Spleen (tissue), 11 donors: ENCODE results near the gene DISC1. TPM values are rescaled to one million over a fixed set of nuclear protein-coding genes. Genes with fewer than 3 reads are reported as not detected.

Experiments used
- DNase-seq: peaks from one replicate; pipeline ENCODE4 v3.0.0-alpha.2; 2020
- H3K27ac ChIP-seq, 8 donors: fragments of 200-600 bp; sonication (generic) in 7 of 8; 1 replicate in 4 of 8; 2 replicates in 4 of 8; pipeline versions ENCODE4 v1.5.0 to v1.8.0; 2016 to 2021; ENCODE audit warnings: inconsistent platforms in 4 of 8, mild to moderate bottlenecking in 4 of 8, moderate library complexity in 1 of 8
- H3K27me3 ChIP-seq, 7 donors: fragments of 200-600 bp; sonication (generic) in 6 of 7; replicated peaks in 1 of 7; 1 replicate in 4 of 7; 2 replicates in 3 of 7; pipeline versions ENCODE4 v1.5.0 to v1.8.0; 2016 to 2021; ENCODE audit warnings: inconsistent platforms in 3 of 7, mild to moderate bottlenecking in 1 of 7
- H3K36me3 ChIP-seq, 6 donors: fragments of 200-600 bp; sonication (generic) in 5 of 6; 1 replicate in 4 of 6; 2 replicates in 2 of 6; pipeline versions ENCODE4 v1.5.0 to v1.8.0; 2016 to 2021; ENCODE audit warnings: inconsistent platforms in 2 of 6
- H3K4me1 ChIP-seq, 6 donors: fragments of 200-600 bp; sonication (generic) in 5 of 6; 1 replicate in 3 of 6; 2 replicates in 3 of 6; pipeline versions ENCODE4 v1.5.0 to v1.8.0; 2016 to 2021; ENCODE audit warnings: inconsistent platforms in 3 of 6
- H3K4me3 ChIP-seq, 8 donors: fragments of 200-600 bp; sonication (generic) in 7 of 8; 1 replicate in 4 of 8; 2 replicates in 4 of 8; pipeline versions ENCODE4 v1.5.0 to v1.8.0; 2016 to 2021; ENCODE audit warnings: inconsistent platforms in 4 of 8, mild to moderate bottlenecking in 4 of 8, moderate library complexity in 2 of 8
- H3K9me3 ChIP-seq, 8 donors: fragments of 200-600 bp; sonication (generic) in 7 of 8; 1 replicate in 4 of 8; 2 replicates in 4 of 8; pipeline versions ENCODE4 v1.5.0 to v1.8.0; 2016 to 2021; ENCODE audit warnings: inconsistent platforms in 4 of 8
- POLR2A ChIP-seq, 3 donors: fragments of 450-650 bp; IDR thresholded peaks; one replicate each; pipeline ENCODE4 v1.5.1; 2017; ENCODE audit warnings: antibody characterized with exemption in 3 of 3, mild to moderate bottlenecking in 1 of 3
- POLR2AphosphoS5 ChIP-seq, 3 donors: sonication (generic); formaldehyde crosslinking; IDR thresholded peaks; one replicate each; pipeline ENCODE4 v1.5.1; 2017; ENCODE audit warnings: antibody characterized with exemption in 3 of 3
- WGBS, 5 donors: extraction: QIAGEN DNeasy Blood & Tissue Kit in 3 of 5; methylation state at CpG; one replicate each; pipeline versions ENCODE4 v1.1.5 to v1.1.7; 2013 to 2018; 5-methylcytosine and 5-hydroxymethylcytosine counted together
- intact Hi-C: fragments of 100-400 bp; cut with DNase I; formaldehyde crosslinking; loops from one replicate; pipeline ENCODE4 v1.15.0; 2023; ENCODE audit warnings: low total_unique reads
- polyA plus RNA-seq, 3 donors: library from polyadenylated mRNA; stranded (reverse); fragments of 200-250 nt; gene quantifications; one replicate each; pipeline ENCODE4 v1.2.1, GENCODE V29; 2013
- total RNA-seq, 7 donors: library from RNA; depleted of rRNA in 3 of 7; stranded (reverse); fragments of >200 nt in 3 of 7; fragmentation: NEBNext Ultra II Directional in 4 of 7; extraction: Animal tissue kit (Norgen Biotek cat#: 25700) in 4 of 7; gene quantifications; one replicate each; pipeline versions ENCODE4 v1.1.0 to v1.2.1, GENCODE V29; 2016 to 2021
- TF ChIP-seq, protein P1 (sequence below), 11 experiments: fragments of 200-600 bp in 7 of 11; fragments of 450-650 bp in 4 of 11; sonication (generic) in 4 of 11; IDR thresholded peaks in 8 of 11; conservative IDR thresholded peaks in 3 of 11; 1 replicate in 7 of 11; 2 replicates in 4 of 11; pipeline versions ENCODE4 v1.4.0 to v1.8.0; 2016 to 2021; ENCODE audit warnings: antibody characterized with exemption in 11 of 11, inconsistent platforms in 4 of 11, mild to moderate bottlenecking in 1 of 11
- donor health status: healthy with polysubstance abuse.
- donor health status: DM: no; HTN: no; CAD: no; lungs with moderate emphysema.
- donor health status: DM: no; HTN: no; CAD: no.
- donor health status: Bipolar disorder and iron deficiency.
- donor health status: healthy.
- donor health status: DM: no; HTN: no; CAD: no.
- donor health status: DM: yes; HTN: yes; CAD: no.

Gene DISC1
- total and polyA plus RNA-seq, 10 donors, result 0.89 to 36.4 (median 24.2) TPM

DNA sequence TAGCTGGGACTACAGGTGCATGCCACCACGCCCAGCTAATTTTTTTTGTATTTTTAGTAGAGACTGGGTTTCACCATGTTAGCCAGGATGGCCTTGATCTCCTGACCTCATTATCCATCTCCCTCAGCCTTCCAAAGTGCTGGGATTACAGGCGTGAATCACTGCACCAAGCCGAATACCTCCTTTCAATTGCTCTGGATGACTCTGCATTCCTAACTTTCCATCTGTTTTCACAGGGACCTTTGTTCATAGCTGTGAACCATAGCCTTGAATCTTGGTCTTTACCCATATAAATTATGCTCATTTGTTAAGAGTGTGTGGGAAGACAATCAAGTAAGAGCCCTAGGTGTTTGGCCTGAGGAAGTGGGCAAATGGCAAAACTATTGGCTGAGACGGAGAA lies 422.7 kb downstream of the DISC1 start:
- no peak for TF ChIP-seq POLR2A (IDR thresholded peaks at IDR 0.05)
- TF ChIP-seq, protein P1, sequence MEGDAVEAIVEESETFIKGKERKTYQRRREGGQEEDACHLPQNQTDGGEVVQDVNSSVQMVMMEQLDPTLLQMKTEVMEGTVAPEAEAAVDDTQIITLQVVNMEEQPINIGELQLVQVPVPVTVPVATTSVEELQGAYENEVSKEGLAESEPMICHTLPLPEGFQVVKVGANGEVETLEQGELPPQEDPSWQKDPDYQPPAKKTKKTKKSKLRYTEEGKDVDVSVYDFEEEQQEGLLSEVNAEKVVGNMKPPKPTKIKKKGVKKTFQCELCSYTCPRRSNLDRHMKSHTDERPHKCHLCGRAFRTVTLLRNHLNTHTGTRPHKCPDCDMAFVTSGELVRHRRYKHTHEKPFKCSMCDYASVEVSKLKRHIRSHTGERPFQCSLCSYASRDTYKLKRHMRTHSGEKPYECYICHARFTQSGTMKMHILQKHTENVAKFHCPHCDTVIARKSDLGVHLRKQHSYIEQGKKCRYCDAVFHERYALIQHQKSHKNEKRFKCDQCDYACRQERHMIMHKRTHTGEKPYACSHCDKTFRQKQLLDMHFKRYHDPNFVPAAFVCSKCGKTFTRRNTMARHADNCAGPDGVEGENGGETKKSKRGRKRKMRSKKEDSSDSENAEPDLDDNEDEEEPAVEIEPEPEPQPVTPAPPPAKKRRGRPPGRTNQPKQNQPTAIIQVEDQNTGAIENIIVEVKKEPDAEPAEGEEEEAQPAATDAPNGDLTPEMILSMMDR (IDR thresholded peaks at IDR 0.05 in 8 of 11, conservative IDR thresholded peaks at IDR 0.05 in 3 of 11), result no peak
- no peak for TF ChIP-seq POLR2AphosphoS5 (IDR thresholded peaks at IDR 0.05)
- 87 to 96% (median 91%) methylated on average over 4 of the region's 4 CpGs for WGBS, 5 donors
- Histone ChIP-seq H3K36me3 (no peaks in the 10 kb centered on the region), H3K27ac (no peak overlapping the region), H3K9me3 (peaks cover 0 to 9% (median 0%) of the 10 kb centered on the region in 8 donors), H3K4me1 (no peaks in the 10 kb centered on the region), H3K4me3 (no peak overlapping the region), H3K27me3 (no peaks in the 10 kb centered on the region)
- intact Hi-C loops, result no loop called here
- no peak for DNase-seq

DNA sequence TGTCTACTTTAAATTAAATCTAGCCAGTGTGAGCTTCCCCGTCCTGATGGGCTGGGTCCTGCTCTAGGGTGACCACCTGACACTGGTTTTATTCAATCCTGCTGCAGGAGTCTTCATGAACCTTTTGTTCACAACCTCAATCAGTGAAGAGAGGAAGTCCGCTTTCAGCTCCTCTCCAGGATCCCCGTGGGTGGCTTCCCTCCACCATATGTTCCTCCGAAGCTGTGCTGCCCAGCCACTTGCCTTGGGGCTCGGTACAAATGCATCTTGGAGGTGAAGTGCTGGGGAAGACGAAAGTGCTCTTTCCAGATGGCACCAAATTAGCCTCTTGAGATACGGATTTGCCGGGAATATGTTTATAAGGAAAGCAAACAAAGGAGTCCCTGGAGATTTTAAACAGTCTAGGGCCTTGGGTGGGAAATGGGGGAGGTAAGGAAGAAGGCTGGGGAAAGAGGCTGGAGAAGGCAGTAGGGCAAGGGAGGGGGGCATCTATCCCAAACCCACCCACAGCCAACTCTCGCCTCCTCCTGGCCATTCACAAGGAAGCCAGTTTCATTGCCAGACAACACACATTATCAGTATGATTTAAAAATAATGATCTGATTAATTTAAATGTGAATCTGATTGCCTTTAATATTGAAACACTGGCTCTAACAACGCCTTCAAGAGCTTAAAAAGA lies 430.8 kb downstream of the DISC1 start:
- Histone ChIP-seq H3K4me3 (no peak overlapping the region), H3K27ac (no peak overlapping the region), H3K36me3 (no peaks in the 10 kb centered on the region), H3K4me1 (no peaks in the 10 kb centered on the region), H3K9me3 (peaks cover 0 to 9% (median 0%) of the 10 kb centered on the region in 8 donors), H3K27me3 (no peaks in the 10 kb centered on the region)
- no peak for TF ChIP-seq POLR2AphosphoS5 (IDR thresholded peaks at IDR 0.05)
- no peak for TF ChIP-seq POLR2A (IDR thresholded peaks at IDR 0.05)
- TF ChIP-seq, protein P1 (IDR thresholded peaks at IDR 0.05 in 8 of 11, conservative IDR thresholded peaks at IDR 0.05 in 3 of 11), result no peak
- intact Hi-C loops, result no loop called here
- 69 to 86% (median 78%) methylated on average over 10 of the region's 10 CpGs for WGBS, 5 donors
- DNase-seq, result no peak

DNA sequence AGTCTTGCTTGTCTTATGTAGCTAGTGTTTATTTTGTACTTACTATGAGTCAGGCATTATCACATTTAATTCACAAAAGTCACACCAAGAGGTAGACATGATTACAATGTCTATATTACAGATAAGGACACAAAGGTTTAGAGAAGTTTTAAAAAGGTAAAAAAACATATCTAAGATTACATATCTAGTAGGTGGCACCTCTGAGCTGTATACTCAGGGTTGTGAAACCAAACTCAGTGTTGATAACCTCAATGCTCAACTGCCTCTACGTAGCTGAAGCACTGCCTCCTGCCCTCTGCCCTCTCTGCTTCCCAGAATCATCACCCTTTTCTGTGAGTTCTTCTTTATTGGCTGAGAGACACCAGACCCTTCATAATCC lies 431.3 kb downstream of the DISC1 start:
- Histone ChIP-seq H3K4me1 (no peaks in the 10 kb centered on the region), H3K36me3 (no peaks in the 10 kb centered on the region), H3K4me3 (no peak overlapping the region), H3K27ac (no peak overlapping the region), H3K27me3 (no peaks in the 10 kb centered on the region), H3K9me3 (peaks cover 0 to 9% (median 0%) of the 10 kb centered on the region in 8 donors)
- intact Hi-C loops, result no loop called here
- WGBS, 5 donors, result 62 to 72% (median 71%) methylated on average over 1 of the region's 1 CpG
- TF ChIP-seq POLR2A (IDR thresholded peaks at IDR 0.05), result no peak
- TF ChIP-seq, protein P1 (IDR thresholded peaks at IDR 0.05 in 8 of 11, conservative IDR thresholded peaks at IDR 0.05 in 3 of 11), result no peak
- TF ChIP-seq POLR2AphosphoS5 (IDR thresholded peaks at IDR 0.05), result no peak
- no peak for DNase-seq

DNA sequence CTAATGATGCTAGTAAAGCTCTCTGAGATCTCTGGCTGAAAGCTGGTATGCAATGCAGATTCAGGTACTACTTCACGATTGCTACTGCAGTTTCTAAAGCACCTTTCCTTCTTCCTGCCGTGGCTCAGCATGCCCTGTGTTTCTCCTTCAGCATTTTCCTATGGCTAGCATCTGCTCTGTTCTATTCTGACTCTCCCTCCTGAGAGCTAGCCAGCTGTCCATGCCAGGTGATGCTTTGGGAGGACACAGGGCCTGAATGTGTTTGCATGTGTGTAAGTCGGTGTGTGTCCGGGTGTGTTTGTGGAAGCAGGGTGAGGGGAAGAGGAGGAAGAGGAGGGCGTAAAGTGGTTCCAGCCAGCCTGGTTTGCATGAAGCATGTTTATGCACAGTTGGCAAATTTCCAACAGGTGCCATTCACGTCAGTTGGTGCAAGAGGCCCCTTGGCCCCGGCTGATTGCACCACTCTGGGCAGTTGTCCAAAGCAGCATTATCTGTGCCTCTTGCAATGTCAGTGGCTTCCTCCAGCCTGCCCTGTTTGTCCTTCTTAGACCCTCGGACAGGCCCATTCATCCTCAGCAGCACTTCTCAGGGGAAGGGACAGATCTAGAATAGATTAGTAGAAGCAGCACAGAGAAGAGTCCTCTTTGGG lies 433.3 kb downstream of the DISC1 start:
- no peak for TF ChIP-seq POLR2A (IDR thresholded peaks at IDR 0.05)
- no peak for TF ChIP-seq POLR2AphosphoS5 (IDR thresholded peaks at IDR 0.05)
- TF ChIP-seq, protein P1 (IDR thresholded peaks at IDR 0.05 in 8 of 11, conservative IDR thresholded peaks at IDR 0.05 in 3 of 11), result no peak
- Histone ChIP-seq H3K36me3 (no peaks in the 10 kb centered on the region), H3K9me3 (no peaks in the 10 kb centered on the region), H3K27me3 (no peaks in the 10 kb centered on the region), H3K4me3 (no peak overlapping the region), H3K27ac (no peak overlapping the region), H3K4me1 (no peaks in the 10 kb centered on the region)
- no peak for DNase-seq
- 53 to 75% (median 70%) methylated on average over 8 of the region's 8 CpGs for WGBS, 5 donors
- intact Hi-C loops, result no loop called here
